Endothelial cell of umbilical vein (primary cell): ENCODE results near the gene SLC13A1. TPM values are rescaled to one million over a fixed set of nuclear protein-coding genes. Genes with fewer than 3 reads are reported as not detected.

Experiments used
- BruUV-seq: library from RNA; stranded (reverse); fragments of 400-500 nt; replicated peaks from 2 replicates; lab custom pipeline; 2021; lab: Mats Ljungman, UMichigan
- CTCF ChIA-PET: fragments of 300-600, 350-600 bp; sonication (Branson Sonifier 250); formaldehyde crosslinking; loops from one replicate; lab custom pipeline; 2021; ENCODE audit warnings: antibody characterized with exemption, inconsistent platforms; lab: Charles Lee
- POLR2A ChIA-PET: fragments of 300-600, 350-600 bp; sonication (Branson Sonifier 250); formaldehyde crosslinking; loops from one replicate; lab custom pipeline; 2021; ENCODE audit warnings: antibody characterized with exemption, inconsistent platforms; lab: Charles Lee
- DNase-seq: peaks from one replicate; pipeline ENCODE4 v3.0.0-alpha.2; 2011; ENCODE audit warnings: low read depth, low spot score
- FAIRE-seq: peaks from 2 replicates; lab custom pipeline; 2011; peaks lifted over from hg19 to GRCh38; lab: Jason Lieb, UNC
- H2AFZ ChIP-seq: 2 replicates; pipeline ENCODE4 v1.6.0; 2012; ENCODE audit warnings: low read depth, low read length, control low read depth, inconsistent platforms
- H3K27ac ChIP-seq: 2 replicates; pipeline ENCODE4 v1.5.1; 2011; ENCODE audit warnings: low read depth, mild to moderate bottlenecking, control low read depth, low read length, moderate library complexity; ENCODE audit not compliant: insufficient read depth
- H3K27me3 ChIP-seq, 2 experiments: 2 replicates each; pipeline versions ENCODE4 v1.6.0 to v1.6.1; 2011; ENCODE audit warnings: low read length in 2 of 2, mixed read lengths in 1 of 2; ENCODE audit not compliant: control insufficient read depth in 2 of 2, insufficient read depth in 2 of 2
- H3K36me3 ChIP-seq, 2 experiments: 2 replicates in 1 of 2; 3 replicates in 1 of 2; pipeline ENCODE4 v1.5.1; 2011; ENCODE audit warnings: low read length in 2 of 2, mild to moderate bottlenecking in 1 of 2, moderate library complexity in 1 of 2; ENCODE audit not compliant: control insufficient read depth in 2 of 2, insufficient read depth in 2 of 2; ENCODE audit errors: extremely low read depth in 1 of 2
- H3K4me1 ChIP-seq: 3 replicates; pipeline ENCODE4 v1.5.1; 2011; ENCODE audit warnings: mild to moderate bottlenecking, low read length; ENCODE audit not compliant: control insufficient read depth, insufficient read depth; ENCODE audit errors: extremely low read depth
- H3K4me2 ChIP-seq: 2 replicates; pipeline ENCODE4 v1.6.1; 2011; ENCODE audit warnings: low read length, control low read depth, mixed read lengths; ENCODE audit not compliant: insufficient read depth
- H3K4me3 ChIP-seq, 3 experiments: fragments of 200-600 bp in 1 of 3; sonication (generic), shearing (Covaris generic) in 1 of 3; replicated peaks in 1 of 3; 2 replicates each; pipeline ENCODE4 v1.5.1; 2011 to 2016; ENCODE audit warnings: control low read depth in 3 of 3, low read length in 3 of 3, mild to moderate bottlenecking in 2 of 3, inconsistent platforms in 1 of 3, low read depth in 1 of 3, moderate library complexity in 1 of 3; ENCODE audit not compliant: insufficient read depth in 1 of 3
- H3K79me2 ChIP-seq: 2 replicates; pipeline ENCODE4 v1.6.0; 2012; ENCODE audit warnings: low read length, inconsistent platforms; ENCODE audit not compliant: control insufficient read depth, insufficient read depth
- H3K9ac ChIP-seq: replicated peaks from 2 replicates; pipeline ENCODE3; 2011; ENCODE audit warnings: low read length, control low read depth; ENCODE audit not compliant: insufficient read depth; ENCODE audit errors: extremely low read depth
- H3K9me1 ChIP-seq: replicated peaks from 3 replicates; pipeline ENCODE4 v1.6.0; 2011; ENCODE audit warnings: mild to moderate bottlenecking, low read length; ENCODE audit not compliant: control insufficient read depth, insufficient read depth; ENCODE audit errors: extremely low read depth
- H3K9me3 ChIP-seq: replicated peaks from 2 replicates; pipeline ENCODE4 v1.5.1; 2012; ENCODE audit warnings: low read length, inconsistent platforms; ENCODE audit not compliant: control insufficient read depth, insufficient read depth
- H4K20me1 ChIP-seq: replicated peaks from 2 replicates; pipeline ENCODE3; 2011; ENCODE audit warnings: mild to moderate bottlenecking, low read length; ENCODE audit not compliant: control insufficient read depth, insufficient read depth; ENCODE audit errors: extremely low read depth
- CTCF ChIP-seq, 2 donors: IDR thresholded peaks; 1 replicate in 1 of 2; 2 replicates in 1 of 2; pipeline ENCODE4 v1.5.1; 2011; ENCODE audit warnings: low read length in 2 of 2, mild to moderate bottlenecking in 2 of 2, moderate library complexity in 2 of 2, control low read depth in 1 of 2, inconsistent platforms in 1 of 2, low read depth in 1 of 2; ENCODE audit not compliant: insufficient read depth in 1 of 2; ENCODE audit errors: extremely low read depth in 1 of 2
- EZH2 ChIP-seq: IDR thresholded peaks from 2 replicates; pipeline ENCODE4 v1.6.1; 2012; ENCODE audit warnings: borderline replicate concordance, low read depth, mild to moderate bottlenecking, moderate library complexity, low read length, inconsistent platforms; ENCODE audit not compliant: severe bottlenecking
- FOS ChIP-seq: IDR thresholded peaks from 2 replicates; pipeline ENCODE4 v1.6.1; 2011; ENCODE audit warnings: mild to moderate bottlenecking, low read length, moderate library complexity, borderline replicate concordance; ENCODE audit not compliant: insufficient read depth
- GATA2 ChIP-seq: IDR thresholded peaks from 2 replicates; pipeline ENCODE4 v1.7.0; 2011; ENCODE audit warnings: low read depth, mild to moderate bottlenecking, moderate library complexity, mixed read lengths, low read length; ENCODE audit not compliant: insufficient read length, insufficient read depth
- JUN ChIP-seq: IDR thresholded peaks from 2 replicates; pipeline ENCODE4 v1.6.1; 2011; ENCODE audit warnings: borderline replicate concordance, low read depth; ENCODE audit not compliant: insufficient read length, insufficient read depth
- MAX ChIP-seq: IDR thresholded peaks from 2 replicates; pipeline ENCODE4 v1.6.1; 2011; ENCODE audit not compliant: insufficient read depth, insufficient read length
- MYC ChIP-seq: IDR thresholded peaks from one replicate; pipeline ENCODE4 v1.6.1; 2011; ENCODE audit warnings: mild to moderate bottlenecking, low read depth, low read length
- POLR2A ChIP-seq: IDR thresholded peaks from 2 replicates; pipeline ENCODE4 v1.6.1; 2012; ENCODE audit warnings: low read depth, mild to moderate bottlenecking, control low read depth, low read length
- POLR2AphosphoS5 ChIP-seq: IDR thresholded peaks from 2 replicates; pipeline ENCODE4 v1.6.1; 2012; ENCODE audit warnings: low read depth, mild to moderate bottlenecking, control low read depth, low read length, moderate library complexity; ENCODE audit not compliant: insufficient read depth
- dilution Hi-C: fragments of 300-500 bp; cut with MboI; formaldehyde crosslinking; loops from one replicate; pipeline ENCODE4 v1.15.0; 2019; ENCODE audit warnings: low sequenced_read_pairs; ENCODE audit not compliant: extremely low pct_ligation_motif_present
- intact Hi-C: fragments of 100-400 bp; cut with micrococcal nuclease; formaldehyde crosslinking; loops from one replicate; pipeline ENCODE4 v1.10.0; 2022
- polyA plus RNA-seq, 4 experiments: library from polyadenylated mRNA; depleted of rRNA in 3 of 4; stranded (reverse) in 3 of 4; unstranded in 1 of 4; fragments of >200 nt; gene quantifications; 2 replicates each; pipeline versions ENCODE4 v1.2.1 to v1.2.3, GENCODE V29; 2011 to 2012; ENCODE audit warnings: missing spikeins in 1 of 4
- total RNA-seq: library from RNA; stranded (reverse); gene quantifications from 2 replicates; pipeline ENCODE4 v1.2.3, GENCODE V29; 2021

SLC13A1 gene
- total and polyA plus RNA-seq, 2 donors (not counting 3 experiments of a cell fraction or from before 2014, with no cell fraction given), result not detected

GRCh38 chr7:123133924-123134323, 65.8 kb downstream of the SLC13A1 start:
- H2AFZ ChIP-seq, result no peak overlapping the region
- no peaks in the 10 kb centered on the region for H3K4me1 ChIP-seq
- TF ChIP-seq JUN (no peak), POLR2A (no peak), POLR2AphosphoS5 (no peak), CTCF (IDR thresholded peaks at IDR 0.05; ENCODE audit: extremely low read depth in 1 of 2, insufficient read depth in 1 of 2, low read depth in 1 of 2, low read length in 2 of 2) (no peak), EZH2 (no peak), FOS (no peak), MAX (no peak), MYC (no peak), GATA2 (no peak)
- no peaks in the 10 kb centered on the region for H3K9me1 ChIP-seq
- H3K27ac ChIP-seq, result no peak overlapping the region
- FAIRE-seq (no peak), DNase-seq (no peak)
- intact Hi-C loops, result no loop called here
- dilution Hi-C loops, result no loop called here
- no peaks in the 10 kb centered on the region for H3K79me2 ChIP-seq
- no peak overlapping the region for H3K4me3 ChIP-seq
- no peak overlapping the region for H3K4me2 ChIP-seq
- ChIA-PET CTCF (no interaction called here), POLR2A (no interaction called here)
- BruUV-seq, result no TSS peak
- H3K36me3 ChIP-seq, result no peaks in the 10 kb centered on the region
- H4K20me1 ChIP-seq, result no peaks in the 10 kb centered on the region
- no peaks in the 10 kb centered on the region for H3K27me3 ChIP-seq
- no peaks in the 10 kb centered on the region for H3K9me3 ChIP-seq
- no peak overlapping the region for H3K9ac ChIP-seq
